ENCODE measurements around the gene SLX4IP. TPM values are rescaled to one million over a fixed set of nuclear protein-coding genes. Genes with fewer than 3 reads are reported as not detected.

SLX4IP gene
- total and polyA plus RNA-seq, 2 of the 13 experiments (the other 11 are each of a cell fraction or from before 2014, with no cell fraction given): 3.6 to 7.3 TPM

DNA sequence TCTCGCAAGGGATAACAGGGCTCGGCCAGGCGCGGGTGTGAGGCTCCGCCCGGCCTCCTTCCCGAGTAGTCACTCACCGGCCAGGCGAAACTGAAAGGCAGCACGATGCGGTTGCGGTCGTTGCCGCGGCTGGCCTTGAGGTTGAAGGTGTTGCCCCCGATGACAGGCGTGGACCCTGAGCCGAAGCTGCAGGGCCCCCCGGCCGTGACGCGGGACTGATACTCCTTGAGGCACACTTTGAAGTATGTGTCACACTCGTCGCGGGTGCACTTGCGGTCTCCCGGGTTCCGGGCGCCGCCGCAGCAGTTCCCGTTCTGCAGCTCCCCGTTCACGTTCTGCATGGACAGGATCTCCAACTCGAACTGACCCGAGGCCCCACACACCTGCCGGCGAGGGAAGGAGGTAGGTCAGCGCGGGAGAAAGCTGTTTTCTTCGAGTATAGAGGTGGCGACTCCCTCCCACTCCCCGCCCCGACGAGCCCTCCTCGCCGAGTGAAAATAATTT, 237.6 kb downstream of the SLX4IP start (continued):
- TF ChIP-seq AKAP8 (CRISPR knock-in tag; IDR thresholded peaks at IDR 0.05) (peak; percentile 67; the same call in 1 of the 2 replicates), ZNF317 (CRISPR knock-in tag; IDR thresholded peaks at IDR 0.05) (peak; percentile 87), ZNF572 (CRISPR knock-in tag; IDR thresholded peaks at IDR 0.05) (peak; percentile 24; the same call in 1 of the 2 replicates), SOX13 (IDR thresholded peaks at IDR 0.05) (no peak), SOX13 (CRISPR knock-in tag; conservative IDR thresholded peaks at IDR 0.05 in 1 of 2, IDR thresholded peaks at IDR 0.05 in 1 of 2) (no peak; a peak in 1 of 4 replicates), MAFK (conservative IDR thresholded peaks at IDR 0.05 in 1 of 2, IDR thresholded peaks at IDR 0.05 in 1 of 2; ENCODE audit: low read length in 2 of 2) (no peak), ERF (CRISPR knock-in tag; IDR thresholded peaks at IDR 0.05) (no peak; the same call in 1 of the 2 replicates), ZNF614 (CRISPR knock-in tag; IDR thresholded peaks at IDR 0.05; ENCODE audit: borderline replicate concordance) (no peak), FOXA3 (CRISPR knock-in tag; IDR thresholded peaks at IDR 0.05) (no peak; the same call in 1 of the 2 replicates), SUZ12 (IDR thresholded peaks at IDR 0.05; ENCODE audit: low read depth, low read length) (no peak), SCMH1 (CRISPR knock-in tag; IDR thresholded peaks at IDR 0.05; ENCODE audit: borderline replicate concordance) (no peak), MIXL1 (CRISPR knock-in tag; IDR thresholded peaks at IDR 0.05) (no peak), ONECUT2 (CRISPR knock-in tag; IDR thresholded peaks at IDR 0.05) (peak; percentile 60), FIP1L1 (IDR thresholded peaks at IDR 0.05; ENCODE audit: borderline replicate concordance, insufficient read depth, low read depth, low read length) (no peak), STAG1 (CRISPR knock-in tag; IDR thresholded peaks at IDR 0.05) (no peak; the same call in none of the 2 replicates), THAP11 (CRISPR knock-in tag; IDR thresholded peaks at IDR 0.05) (no peak)
- TF ChIP-seq, protein P1, sequence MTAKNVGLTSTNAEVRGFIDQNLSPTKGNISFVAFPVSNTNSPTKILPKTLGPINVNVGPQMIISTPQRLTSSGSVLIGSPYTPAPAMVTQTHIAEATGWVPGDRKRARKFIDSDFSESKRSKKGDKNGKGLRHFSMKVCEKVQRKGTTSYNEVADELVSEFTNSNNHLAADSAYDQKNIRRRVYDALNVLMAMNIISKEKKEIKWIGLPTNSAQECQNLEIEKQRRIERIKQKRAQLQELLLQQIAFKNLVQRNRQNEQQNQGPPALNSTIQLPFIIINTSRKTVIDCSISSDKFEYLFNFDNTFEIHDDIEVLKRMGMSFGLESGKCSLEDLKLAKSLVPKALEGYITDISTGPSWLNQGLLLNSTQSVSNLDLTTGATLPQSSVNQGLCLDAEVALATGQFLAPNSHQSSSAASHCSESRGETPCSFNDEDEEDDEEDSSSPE (CRISPR knock-in tag; IDR thresholded peaks at IDR 0.05): no peak
- TF ChIP-seq, protein P2, sequence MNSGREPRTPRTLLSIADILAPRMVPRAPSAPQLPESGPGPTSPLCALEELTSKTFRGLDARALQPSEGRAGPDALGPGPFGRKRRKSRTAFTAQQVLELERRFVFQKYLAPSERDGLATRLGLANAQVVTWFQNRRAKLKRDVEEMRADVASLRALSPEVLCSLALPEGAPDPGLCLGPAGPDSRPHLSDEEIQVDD (CRISPR knock-in tag; IDR thresholded peaks at IDR 0.05; ENCODE audit: borderline replicate concordance): peak; percentile 50; the same call in 1 of the 2 replicates
- TF ChIP-seq, protein P3, sequence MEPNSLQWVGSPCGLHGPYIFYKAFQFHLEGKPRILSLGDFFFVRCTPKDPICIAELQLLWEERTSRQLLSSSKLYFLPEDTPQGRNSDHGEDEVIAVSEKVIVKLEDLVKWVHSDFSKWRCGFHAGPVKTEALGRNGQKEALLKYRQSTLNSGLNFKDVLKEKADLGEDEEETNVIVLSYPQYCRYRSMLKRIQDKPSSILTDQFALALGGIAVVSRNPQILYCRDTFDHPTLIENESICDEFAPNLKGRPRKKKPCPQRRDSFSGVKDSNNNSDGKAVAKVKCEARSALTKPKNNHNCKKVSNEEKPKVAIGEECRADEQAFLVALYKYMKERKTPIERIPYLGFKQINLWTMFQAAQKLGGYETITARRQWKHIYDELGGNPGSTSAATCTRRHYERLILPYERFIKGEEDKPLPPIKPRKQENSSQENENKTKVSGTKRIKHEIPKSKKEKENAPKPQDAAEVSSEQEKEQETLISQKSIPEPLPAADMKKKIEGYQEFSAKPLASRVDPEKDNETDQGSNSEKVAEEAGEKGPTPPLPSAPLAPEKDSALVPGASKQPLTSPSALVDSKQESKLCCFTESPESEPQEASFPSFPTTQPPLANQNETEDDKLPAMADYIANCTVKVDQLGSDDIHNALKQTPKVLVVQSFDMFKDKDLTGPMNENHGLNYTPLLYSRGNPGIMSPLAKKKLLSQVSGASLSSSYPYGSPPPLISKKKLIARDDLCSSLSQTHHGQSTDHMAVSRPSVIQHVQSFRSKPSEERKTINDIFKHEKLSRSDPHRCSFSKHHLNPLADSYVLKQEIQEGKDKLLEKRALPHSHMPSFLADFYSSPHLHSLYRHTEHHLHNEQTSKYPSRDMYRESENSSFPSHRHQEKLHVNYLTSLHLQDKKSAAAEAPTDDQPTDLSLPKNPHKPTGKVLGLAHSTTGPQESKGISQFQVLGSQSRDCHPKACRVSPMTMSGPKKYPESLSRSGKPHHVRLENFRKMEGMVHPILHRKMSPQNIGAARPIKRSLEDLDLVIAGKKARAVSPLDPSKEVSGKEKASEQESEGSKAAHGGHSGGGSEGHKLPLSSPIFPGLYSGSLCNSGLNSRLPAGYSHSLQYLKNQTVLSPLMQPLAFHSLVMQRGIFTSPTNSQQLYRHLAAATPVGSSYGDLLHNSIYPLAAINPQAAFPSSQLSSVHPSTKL (CRISPR knock-in tag; IDR thresholded peaks at IDR 0.05): peak; percentile 43
- TF ChIP-seq, protein P4, sequence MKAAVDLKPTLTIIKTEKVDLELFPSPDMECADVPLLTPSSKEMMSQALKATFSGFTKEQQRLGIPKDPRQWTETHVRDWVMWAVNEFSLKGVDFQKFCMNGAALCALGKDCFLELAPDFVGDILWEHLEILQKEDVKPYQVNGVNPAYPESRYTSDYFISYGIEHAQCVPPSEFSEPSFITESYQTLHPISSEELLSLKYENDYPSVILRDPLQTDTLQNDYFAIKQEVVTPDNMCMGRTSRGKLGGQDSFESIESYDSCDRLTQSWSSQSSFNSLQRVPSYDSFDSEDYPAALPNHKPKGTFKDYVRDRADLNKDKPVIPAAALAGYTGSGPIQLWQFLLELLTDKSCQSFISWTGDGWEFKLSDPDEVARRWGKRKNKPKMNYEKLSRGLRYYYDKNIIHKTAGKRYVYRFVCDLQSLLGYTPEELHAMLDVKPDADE (CRISPR knock-in tag; IDR thresholded peaks at IDR 0.05): no peak; the same call in 1 of the 2 replicates
